HG03378 (cell line): ENCODE measurements around the gene SHBG.
"Not testable (repeated sequence)": the region's sequence is repeated elsewhere in the genome, so short reads cannot be mapped to it uniquely, and the experiment has no call there.

ENCODE experiments used
- ATAC-seq: cut with Tn5 transposase; IDR thresholded peaks from one replicate; pipeline ENCODE4 v1.9.1; 2021; ENCODE audit warnings: mild to moderate bottlenecking, moderate library complexity; ENCODE audit not compliant: unreplicated experiment

Gene SHBG

GRCh38 chr17:7611635-7612293 lies 18.2 kb upstream of the SHBG start:
- no peak for ATAC-seq

- no peak for ATAC-seq
Observed at GRCh38 chr17:7612294-7612640, 17.7 kb upstream of the SHBG start.

- no peak for ATAC-seq
Observed at GRCh38 chr17:7613769-7614424, 16.0 kb upstream of the SHBG start.

DNA sequence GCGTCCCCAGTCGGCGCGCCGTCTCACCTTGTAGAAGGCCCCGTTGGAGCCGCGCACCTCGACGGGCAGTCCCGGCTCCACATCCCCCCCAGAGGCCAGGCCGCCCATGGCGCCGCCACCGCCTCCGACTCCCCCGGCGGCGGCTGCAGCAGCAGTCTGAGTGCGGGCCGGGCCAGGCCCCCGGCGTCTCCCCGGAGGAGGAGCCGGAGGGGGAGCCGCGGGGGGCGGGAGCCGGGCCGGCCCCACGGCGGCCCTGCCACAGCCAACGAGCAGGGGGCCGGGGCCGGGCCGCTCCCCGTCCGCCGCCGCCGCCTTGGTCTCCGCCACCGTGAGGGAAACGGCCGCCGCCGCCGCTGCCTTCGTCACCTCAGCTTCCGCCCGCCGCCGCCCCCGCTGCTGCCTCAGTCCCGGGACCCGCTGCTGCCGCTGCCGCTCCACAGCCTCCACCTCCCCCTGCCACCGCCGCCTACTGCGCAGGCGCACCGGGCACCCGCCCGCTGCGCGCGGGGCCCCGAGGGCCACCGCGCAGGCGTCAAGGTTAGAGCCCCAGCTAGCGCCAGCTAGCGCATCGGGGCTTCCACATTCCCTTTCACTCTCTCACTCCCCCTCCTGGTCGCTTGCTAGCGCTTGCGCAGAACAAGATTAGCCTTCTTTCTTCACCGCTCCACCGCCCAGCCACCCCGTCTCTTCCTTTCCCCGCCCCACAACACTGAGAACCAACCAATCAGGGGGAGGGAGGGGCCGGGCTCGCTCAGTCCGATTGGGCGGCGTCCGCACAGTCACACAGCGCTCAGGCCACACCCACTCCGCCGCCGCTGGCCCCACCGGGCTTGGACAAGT lies 15.3 kb upstream of the SHBG start, which contains the start of gene FXR2:
Gene FXR2 (minus strand): TSS at position 473 of the 840 bp plus-strand sequence. CDS start 365 bp downstream, at position 108.
- peak; percentile 81 for ATAC-seq

DNA sequence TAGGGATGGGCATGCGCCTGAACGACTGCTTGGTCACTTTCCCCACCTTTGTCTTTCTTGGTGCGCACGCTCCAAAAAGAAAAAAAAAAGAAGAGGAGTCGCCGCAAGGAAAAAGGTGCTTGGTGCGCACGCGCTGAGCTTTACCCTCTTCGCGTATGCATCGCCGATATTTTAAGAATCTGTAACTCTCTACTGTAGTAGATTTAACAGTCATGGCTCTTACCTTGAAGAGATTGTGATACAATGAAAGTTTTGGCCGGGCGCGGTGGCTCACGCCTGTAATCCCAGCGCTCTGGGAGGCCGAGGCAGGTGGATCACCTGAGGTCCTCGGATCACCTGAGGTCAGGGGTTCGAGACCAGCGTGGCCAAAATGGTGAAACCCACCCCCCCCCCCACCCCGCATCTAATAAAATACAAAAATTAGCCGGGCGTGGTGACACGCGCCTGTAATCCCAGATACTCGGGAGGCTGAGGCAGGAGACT lies 14.6 kb upstream of the SHBG start:
- ATAC-seq, result no peak

DNA sequence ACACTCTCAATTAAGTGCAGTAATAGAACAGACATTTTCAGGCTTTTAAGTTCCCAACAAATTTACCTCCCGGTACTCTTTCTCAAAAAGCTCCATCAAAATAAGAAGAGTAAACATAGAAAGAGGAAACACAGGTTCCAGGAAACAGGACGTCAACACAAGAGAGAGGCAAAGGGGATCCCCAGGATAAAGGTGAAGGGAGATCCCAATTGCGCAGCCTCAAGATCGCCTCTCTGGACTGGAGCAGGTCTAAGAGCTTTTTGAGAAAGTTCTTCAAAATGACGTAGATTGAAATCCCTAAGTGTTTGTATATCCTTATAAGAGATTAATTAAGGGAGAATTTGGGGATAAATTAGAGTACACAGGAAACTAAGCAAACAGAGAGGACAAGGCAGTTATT lies 11.3 kb upstream of the SHBG start:
- no peak for ATAC-seq

GRCh38 chr17:7620835-7621234 lies 9.1 kb upstream of the SHBG start:
- ATAC-seq, result no peak

DNA sequence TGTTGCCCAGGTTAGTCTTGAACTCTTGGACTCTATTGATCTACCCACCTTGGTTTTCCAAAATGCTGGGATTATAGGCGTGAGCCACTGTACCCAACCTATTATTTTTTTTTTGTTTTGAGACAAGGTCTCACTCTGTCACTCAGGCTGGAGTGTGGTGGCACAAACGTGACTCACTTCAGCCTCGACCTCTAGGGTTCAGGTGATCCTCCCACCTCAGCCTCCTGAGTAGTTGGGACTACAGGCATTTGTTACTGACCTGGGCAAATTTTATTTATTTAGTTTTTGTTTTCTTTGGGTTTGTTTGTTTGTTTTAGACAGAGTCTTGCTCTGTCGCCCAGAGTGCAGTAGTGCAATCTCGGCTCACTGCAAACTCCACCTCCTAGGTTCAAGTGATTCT lies 6.3 kb upstream of the SHBG start:
- no peak for ATAC-seq

- ATAC-seq, result not testable (repeated sequence)
Observed at GRCh38 chr17:7625749-7626148, 4.2 kb upstream of the SHBG start.

DNA sequence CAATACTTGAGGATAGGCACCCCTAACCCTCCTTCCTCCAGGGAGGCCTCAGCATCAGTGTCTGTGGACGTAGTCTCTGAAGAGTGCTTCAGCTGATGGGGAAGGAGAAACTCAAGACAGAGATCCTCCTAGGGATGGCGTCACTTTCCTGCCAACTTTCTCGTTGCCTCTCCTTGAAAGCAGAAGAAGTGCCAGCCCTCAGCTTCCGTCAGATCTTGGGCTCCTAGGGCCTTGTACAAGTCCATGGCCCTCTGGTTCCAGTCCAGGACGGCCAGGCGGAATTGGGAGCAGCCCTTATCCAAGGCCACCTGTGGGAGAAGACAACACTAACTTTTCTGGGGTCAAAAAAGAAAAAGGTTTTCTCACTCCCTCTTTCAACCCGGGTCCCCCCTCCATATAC lies 3.6 kb upstream of the SHBG start:
- no peak for ATAC-seq

DNA sequence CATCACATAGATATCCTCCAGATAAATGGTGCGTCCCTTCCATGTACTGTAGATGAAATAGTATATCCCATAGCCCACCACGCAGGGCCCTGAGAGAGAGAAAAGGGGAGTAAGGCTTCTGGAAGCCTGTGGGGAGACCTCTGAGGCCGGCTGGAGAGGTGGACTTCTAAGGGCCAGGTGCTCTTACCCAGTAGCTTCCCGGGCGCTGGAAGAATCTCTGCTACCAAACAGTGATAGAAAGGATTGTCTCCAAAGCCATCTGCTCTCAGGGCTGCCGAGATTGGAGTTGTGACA lies 3.0 kb upstream of the SHBG start:
- no peak for ATAC-seq

DNA sequence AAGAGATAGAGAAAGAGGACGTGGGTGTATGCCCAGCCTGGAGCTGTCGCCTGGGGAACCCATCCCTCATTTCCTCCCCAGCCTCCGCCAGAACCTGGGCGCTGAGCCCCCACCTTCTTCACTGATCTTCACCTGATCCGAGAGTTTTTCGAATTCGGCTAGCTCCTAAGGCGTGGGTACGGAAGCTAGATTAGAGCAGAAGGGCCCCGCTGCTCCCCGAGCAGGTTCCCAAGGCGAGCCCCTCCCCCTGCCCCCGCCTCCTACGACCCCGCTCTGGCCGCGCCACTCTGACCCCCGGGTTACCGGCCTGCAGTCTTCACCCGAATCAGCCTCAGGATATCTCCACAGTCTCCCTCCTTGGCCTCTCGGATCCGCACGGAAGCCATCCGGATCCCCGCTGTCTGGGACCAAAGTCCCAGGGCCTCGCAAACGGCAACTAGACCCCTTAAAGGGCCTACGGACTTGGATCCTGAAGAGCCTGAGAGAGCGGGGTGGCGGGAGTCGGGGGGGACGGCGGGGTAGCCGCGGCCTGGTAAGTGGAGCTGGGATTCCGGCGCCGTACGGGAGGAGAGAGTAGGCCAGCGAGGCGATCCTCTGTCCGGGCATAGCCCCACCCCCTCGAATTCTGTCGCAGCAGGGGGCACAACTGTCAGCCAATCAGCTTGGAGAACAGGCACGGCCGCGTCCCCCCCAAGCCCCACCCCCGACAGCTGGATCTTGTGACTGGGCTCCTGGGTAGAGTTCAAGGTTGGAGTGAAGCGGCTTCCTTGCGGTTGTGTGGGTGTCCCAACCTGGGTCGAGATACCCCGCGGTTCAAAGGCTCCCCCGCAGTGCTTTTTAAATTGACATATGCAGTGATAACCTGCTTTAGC lies 2.4 kb upstream of the SHBG start, which contains the start of gene SAT2:
Gene SAT2 (minus strand): TSS at position 572 of the 872 bp plus-strand sequence. CDS start 186 bp downstream, at position 386.
- no peak for ATAC-seq

GRCh38 chr17:7631398-7632380 lies 1.8 kb downstream of the SHBG start:
- no peak for ATAC-seq

GRCh38 chr17:7632492-7632894 lies 2.6 kb downstream of the SHBG start:
- ATAC-seq, result no peak

GRCh38 chr17:7633093-7633492 lies 3.2 kb downstream of the SHBG start:
- ATAC-seq, result no peak

DNA sequence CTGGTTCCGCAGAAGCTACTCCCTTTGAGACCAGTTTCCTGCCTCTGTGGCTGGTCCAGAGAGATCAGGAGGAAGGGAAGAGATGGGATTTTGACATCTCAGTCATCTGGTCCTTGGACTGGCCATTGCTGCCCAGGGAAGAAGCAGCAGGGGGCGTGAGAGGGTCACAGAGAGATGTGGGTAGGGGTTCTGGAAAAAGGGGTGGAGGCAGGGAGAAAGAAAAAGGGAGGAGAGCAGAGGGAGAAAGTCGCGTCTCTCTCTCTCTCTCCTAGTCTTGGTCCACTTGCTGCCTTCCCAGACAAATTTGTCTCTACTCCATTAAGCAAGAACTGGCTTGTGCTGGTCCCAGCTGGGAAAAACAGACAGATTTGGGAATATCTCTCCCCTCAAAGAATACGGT lies 4.4 kb downstream of the SHBG start:
- ATAC-seq, result no peak

DNA sequence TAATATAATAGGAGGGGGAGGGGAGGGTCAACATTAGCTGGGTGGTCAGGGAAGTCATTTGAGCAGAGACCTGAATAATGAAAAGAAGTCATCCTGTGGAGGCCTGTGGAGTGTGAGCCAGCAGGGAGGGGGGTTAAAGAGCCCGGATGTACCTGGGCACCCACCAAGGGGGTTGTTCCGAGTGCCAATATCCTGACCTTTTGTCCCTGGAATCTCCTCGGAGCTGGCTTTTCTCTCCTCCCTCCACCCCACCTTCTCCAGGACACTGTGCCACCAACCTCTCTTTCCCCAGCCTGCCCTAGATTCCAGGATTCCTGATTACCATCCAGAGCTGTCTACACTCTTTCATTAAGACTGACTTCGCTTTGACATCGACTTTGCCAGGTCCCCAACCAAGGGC lies 6.2 kb downstream of the SHBG start:
- no peak for ATAC-seq

DNA sequence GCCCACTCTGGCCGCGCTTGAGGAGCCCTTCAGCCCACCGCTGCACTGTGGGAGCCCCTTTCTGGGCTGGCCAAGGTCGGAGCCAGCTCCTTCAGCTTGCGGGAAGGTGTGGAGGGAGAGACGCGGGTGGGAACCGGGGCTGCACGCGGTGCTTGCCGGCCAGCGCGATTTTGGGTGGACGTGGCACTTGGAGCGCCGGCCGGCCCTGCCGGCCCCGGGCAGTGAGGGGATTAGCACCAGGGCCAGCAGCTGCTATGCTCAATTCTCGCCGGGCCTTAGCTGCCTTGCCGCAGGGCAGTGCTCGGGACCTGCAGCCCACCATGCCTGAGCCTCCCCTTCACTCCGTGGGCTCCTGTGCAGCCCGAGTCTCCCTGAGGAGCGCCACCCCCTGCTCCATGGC lies 10.8 kb downstream of the SHBG start:
- ATAC-seq, result no peak

DNA sequence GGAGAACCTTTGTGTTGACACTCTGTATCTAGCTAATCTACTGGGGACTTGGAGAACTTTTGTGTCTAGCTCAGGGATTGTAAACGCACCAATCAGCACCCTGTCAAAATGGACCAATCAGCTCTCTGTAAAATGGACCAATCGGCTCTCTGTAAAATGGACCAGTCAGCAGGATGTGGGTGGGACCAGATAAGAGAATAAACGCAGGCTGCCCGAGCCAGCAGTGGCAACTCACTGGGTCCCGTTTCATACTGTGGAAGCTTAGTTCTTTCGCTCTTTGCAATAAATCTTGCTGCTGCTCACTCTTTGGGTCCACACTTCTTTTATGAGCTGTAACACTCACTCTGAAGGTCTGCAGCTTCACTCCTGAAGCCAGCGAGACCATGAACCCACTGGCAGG lies 11.7 kb downstream of the SHBG start:
- not testable (repeated sequence) for ATAC-seq

DNA sequence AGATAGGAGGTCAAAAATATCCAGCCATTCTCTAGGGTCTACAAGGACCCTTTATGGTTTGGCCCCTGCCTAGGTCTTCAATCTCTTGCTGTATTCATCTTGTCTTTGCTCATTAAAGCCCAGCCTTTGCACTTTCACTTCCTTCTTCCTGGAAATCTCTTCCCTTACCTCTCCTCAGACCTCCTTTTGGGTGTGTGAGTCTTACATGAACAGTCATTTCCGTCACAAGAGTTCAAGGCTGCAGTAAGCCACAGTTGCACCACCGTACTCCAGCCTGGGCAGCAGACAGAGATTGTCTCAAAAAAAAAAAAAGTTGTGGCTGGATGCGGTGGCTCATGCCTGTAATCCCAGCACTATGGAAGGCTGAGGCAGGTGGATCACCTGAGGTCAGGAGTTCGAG lies 14.8 kb downstream of the SHBG start:
- no peak for ATAC-seq
